Astrocyte (in vitro differentiated cells and primary cell): ENCODE results near the gene GALNS.

ENCODE experiments used
- EZH2 ChIP-seq: IDR thresholded peaks from 2 replicates; pipeline ENCODE4 v1.6.1; 2012; ENCODE audit warnings: mild to moderate bottlenecking, low read length, inconsistent platforms; ENCODE audit not compliant: insufficient read depth
- TF ChIP-seq, protein P1 (sequence below): IDR thresholded peaks from 2 replicates; pipeline ENCODE4 v1.5.1; 2011; ENCODE audit warnings: low read depth, mild to moderate bottlenecking, inconsistent platforms, low read length, moderate library complexity; ENCODE audit not compliant: insufficient read depth

DNA sequence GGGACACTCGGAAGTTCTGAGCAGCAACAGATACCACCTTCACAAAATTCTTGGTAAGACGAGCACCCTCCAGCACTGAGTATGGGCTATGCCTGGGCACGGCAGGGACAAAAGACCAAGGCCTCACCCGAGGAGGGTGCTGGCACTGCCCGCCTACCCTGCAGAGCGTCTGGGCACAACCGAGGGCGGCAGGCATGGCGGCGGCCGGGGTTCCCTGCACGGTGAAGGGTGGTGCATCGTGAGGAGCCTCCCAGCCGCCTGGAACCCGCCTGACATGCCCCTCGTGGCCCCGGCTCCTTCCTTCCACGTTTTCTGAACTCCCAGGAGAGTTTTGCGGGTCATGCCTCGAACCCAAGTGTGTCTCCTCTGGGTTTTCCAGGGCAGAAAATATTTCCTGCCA is 18.9 kb downstream of the GALNS start:
- TF ChIP-seq, protein P1, sequence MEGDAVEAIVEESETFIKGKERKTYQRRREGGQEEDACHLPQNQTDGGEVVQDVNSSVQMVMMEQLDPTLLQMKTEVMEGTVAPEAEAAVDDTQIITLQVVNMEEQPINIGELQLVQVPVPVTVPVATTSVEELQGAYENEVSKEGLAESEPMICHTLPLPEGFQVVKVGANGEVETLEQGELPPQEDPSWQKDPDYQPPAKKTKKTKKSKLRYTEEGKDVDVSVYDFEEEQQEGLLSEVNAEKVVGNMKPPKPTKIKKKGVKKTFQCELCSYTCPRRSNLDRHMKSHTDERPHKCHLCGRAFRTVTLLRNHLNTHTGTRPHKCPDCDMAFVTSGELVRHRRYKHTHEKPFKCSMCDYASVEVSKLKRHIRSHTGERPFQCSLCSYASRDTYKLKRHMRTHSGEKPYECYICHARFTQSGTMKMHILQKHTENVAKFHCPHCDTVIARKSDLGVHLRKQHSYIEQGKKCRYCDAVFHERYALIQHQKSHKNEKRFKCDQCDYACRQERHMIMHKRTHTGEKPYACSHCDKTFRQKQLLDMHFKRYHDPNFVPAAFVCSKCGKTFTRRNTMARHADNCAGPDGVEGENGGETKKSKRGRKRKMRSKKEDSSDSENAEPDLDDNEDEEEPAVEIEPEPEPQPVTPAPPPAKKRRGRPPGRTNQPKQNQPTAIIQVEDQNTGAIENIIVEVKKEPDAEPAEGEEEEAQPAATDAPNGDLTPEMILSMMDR = no peak
- no peak for TF ChIP-seq EZH2
